B cell (primary cell): ENCODE measurements around the gene C1QTNF12. TPM values are rescaled to one million over a fixed set of nuclear protein-coding genes. Genes with fewer than 3 reads are reported as not detected.

Experiments used
- ATAC-seq: fragments of 200-7000 bp; cut with Tn5 transposase; one replicate; pipeline ENCODE4 v1.10.0; 2021; ENCODE audit warnings: low read depth, mild to moderate bottlenecking, moderate number of reproducible peaks, moderate library complexity
- CTCF ChIA-PET: fragments of 350-600 bp; sonication (Branson Sonifier 250); formaldehyde crosslinking; loops from one replicate; lab custom pipeline; 2021; ENCODE audit warnings: antibody characterized with exemption, inconsistent platforms; lab: Charles Lee
- POLR2A ChIA-PET: fragments of 350-600 bp; sonication (Branson Sonifier 250); formaldehyde crosslinking; loops from one replicate; lab custom pipeline; 2021; ENCODE audit warnings: antibody characterized with exemption; lab: Charles Lee
- DNase-seq: peaks from one replicate; pipeline ENCODE4 v3.0.0; 2013
- H2AFZ ChIP-seq: 2 replicates; pipeline ENCODE4 v1.6.1; 2012; ENCODE audit warnings: mild to moderate bottlenecking, low read depth, low read length; ENCODE audit not compliant: insufficient read depth, poor library complexity, severe bottlenecking
- H3K27ac ChIP-seq, 2 donors: 1 replicate in 1 of 2; 2 replicates in 1 of 2; pipeline ENCODE4 v1.5.1; 2012 to 2013; ENCODE audit warnings: low read length in 2 of 2, mild to moderate bottlenecking in 2 of 2, moderate library complexity in 1 of 2
- H3K27me3 ChIP-seq, 4 experiments: fragments of 200-600 bp in 1 of 4; sonication (generic) in 1 of 4; replicated peaks in 1 of 4; 1 replicate in 2 of 4; 2 replicates in 2 of 4; pipeline versions ENCODE4 v1.6.1 to v1.7.0; 2013 to 2016; ENCODE audit warnings: low read length in 3 of 4, mild to moderate bottlenecking in 2 of 4, mixed read lengths in 1 of 4, moderate library complexity in 1 of 4; ENCODE audit not compliant: insufficient read depth in 4 of 4, control insufficient read depth in 3 of 4; ENCODE audit errors: control extremely low read depth in 1 of 4
- H3K36me3 ChIP-seq, 2 experiments: replicated peaks in 1 of 2; 1 replicate in 1 of 2; 2 replicates in 1 of 2; pipeline versions ENCODE4 v1.6.1 to v1.7.1; 2013; ENCODE audit warnings: low read length in 1 of 2; ENCODE audit not compliant: insufficient read depth in 2 of 2, control insufficient read depth in 1 of 2; ENCODE audit errors: control extremely low read depth in 1 of 2, extremely low read depth in 1 of 2
- H3K4me1 ChIP-seq, 2 donors: fragments of 200-600 bp in 1 of 2; sonication (generic) in 1 of 2; 1 replicate in 1 of 2; 2 replicates in 1 of 2; pipeline versions ENCODE4 v1.5.1 to v1.6.1; 2013 to 2017; ENCODE audit warnings: low read length in 2 of 2; ENCODE audit not compliant: control insufficient read depth in 2 of 2, insufficient read depth in 2 of 2
- H3K4me2 ChIP-seq: replicated peaks from 2 replicates; pipeline ENCODE3; 2012; ENCODE audit warnings: mild to moderate bottlenecking, low read depth, low read length; ENCODE audit not compliant: poor library complexity, severe bottlenecking
- H3K4me3 ChIP-seq, 5 experiments: fragments of 200-600 bp in 1 of 5; sonication (generic) in 1 of 5; 1 replicate in 3 of 5; 2 replicates in 2 of 5; pipeline versions ENCODE4 v1.5.1 to v1.7.0; 2011 to 2016; ENCODE audit warnings: low read length in 4 of 5, mild to moderate bottlenecking in 4 of 5, low read depth in 2 of 5, control low read depth in 1 of 5, moderate library complexity in 1 of 5; ENCODE audit not compliant: insufficient read depth in 1 of 5; ENCODE audit errors: control extremely low read depth in 1 of 5, extremely low read depth in 1 of 5
- H3K79me2 ChIP-seq: fragments of 200-600 bp; sonication (generic); one replicate; pipeline ENCODE4 v1.6.0; 2016; ENCODE audit warnings: low read length; ENCODE audit not compliant: control insufficient read depth, insufficient read depth
- H3K9ac ChIP-seq: fragments of 200-600 bp; sonication (generic); 2 replicates; pipeline ENCODE4 v1.6.1; 2017; ENCODE audit warnings: mild to moderate bottlenecking, low read length, moderate library complexity
- H3K9me3 ChIP-seq, 3 donors: one replicate each; pipeline versions ENCODE4 v1.6.1 to v1.7.1; 2013; ENCODE audit warnings: low read length in 2 of 3; ENCODE audit not compliant: control insufficient read depth in 2 of 3, insufficient read depth in 1 of 3; ENCODE audit errors: control extremely low read depth in 1 of 3
- H4K20me1 ChIP-seq: 2 replicates; pipeline ENCODE4 v1.6.0; 2012; ENCODE audit warnings: mild to moderate bottlenecking, low read length; ENCODE audit not compliant: insufficient read depth, control insufficient read depth, poor library complexity, severe bottlenecking
- H3K27ac Mint-ChIP-seq: one replicate; pipeline ENCODE4 v1.8.0; 2021; ENCODE audit warnings: mixed read lengths
- H3K27me3 Mint-ChIP-seq: one replicate; pipeline ENCODE4 v1.8.0; 2021; ENCODE audit warnings: mixed read lengths
- H3K4me1 Mint-ChIP-seq: one replicate; pipeline ENCODE4 v1.8.0; 2021; ENCODE audit warnings: mixed read lengths
- H3K4me3 Mint-ChIP-seq: one replicate; pipeline ENCODE4 v1.8.0; 2021; ENCODE audit warnings: mixed read lengths
- H3K9me3 Mint-ChIP-seq: one replicate; pipeline ENCODE4 v1.8.0; 2022; ENCODE audit warnings: mixed read lengths; ENCODE audit not compliant: insufficient read depth
- EZH2 ChIP-seq: IDR thresholded peaks from 2 replicates; pipeline ENCODE4 v1.6.1; 2012; ENCODE audit warnings: borderline replicate concordance, low read depth, mild to moderate bottlenecking, moderate library complexity, low read length; ENCODE audit not compliant: insufficient read depth, poor library complexity, severe bottlenecking
- whole genome bisulfite sequencing: methylation state at CpG from one replicate; pipeline ENCODE4 v1.1.5; 2013; ENCODE audit warnings: missing lambda C conversion rate; ENCODE audit not compliant: insufficient coverage; 5-methylcytosine and 5-hydroxymethylcytosine counted together
- intact Hi-C: fragments of 100-400 bp; cut with micrococcal nuclease; formaldehyde crosslinking; loops from one replicate; pipeline ENCODE4 v1.10.0; 2022
- polyA plus RNA-seq: library from polyadenylated mRNA; depleted of rRNA; stranded (reverse); fragments of >200 nt; gene quantifications from 2 replicates; pipeline ENCODE4 v1.2.3, GENCODE V29; 2012
- total RNA-seq, 2 donors: library from RNA; stranded (reverse); fragments of 120-200 nt in 1 of 2; gene quantifications; 1 replicate in 1 of 2; 2 replicates in 1 of 2; pipeline versions ENCODE4 v1.2.3 to v1.2.4, GENCODE V29; 2013 to 2022
- TF ChIP-seq, protein P1 (sequence below): fragments of 200-600 bp; IDR thresholded peaks from one replicate; pipeline ENCODE4 v1.8.0; 2022; ENCODE audit warnings: antibody characterized with exemption, mild to moderate bottlenecking

The C1QTNF12 gene
- total and polyA plus RNA-seq, 2 donors (not counting 1 experiment from before 2014, with no cell fraction given) = 1.2 to 3.2 TPM

DNA sequence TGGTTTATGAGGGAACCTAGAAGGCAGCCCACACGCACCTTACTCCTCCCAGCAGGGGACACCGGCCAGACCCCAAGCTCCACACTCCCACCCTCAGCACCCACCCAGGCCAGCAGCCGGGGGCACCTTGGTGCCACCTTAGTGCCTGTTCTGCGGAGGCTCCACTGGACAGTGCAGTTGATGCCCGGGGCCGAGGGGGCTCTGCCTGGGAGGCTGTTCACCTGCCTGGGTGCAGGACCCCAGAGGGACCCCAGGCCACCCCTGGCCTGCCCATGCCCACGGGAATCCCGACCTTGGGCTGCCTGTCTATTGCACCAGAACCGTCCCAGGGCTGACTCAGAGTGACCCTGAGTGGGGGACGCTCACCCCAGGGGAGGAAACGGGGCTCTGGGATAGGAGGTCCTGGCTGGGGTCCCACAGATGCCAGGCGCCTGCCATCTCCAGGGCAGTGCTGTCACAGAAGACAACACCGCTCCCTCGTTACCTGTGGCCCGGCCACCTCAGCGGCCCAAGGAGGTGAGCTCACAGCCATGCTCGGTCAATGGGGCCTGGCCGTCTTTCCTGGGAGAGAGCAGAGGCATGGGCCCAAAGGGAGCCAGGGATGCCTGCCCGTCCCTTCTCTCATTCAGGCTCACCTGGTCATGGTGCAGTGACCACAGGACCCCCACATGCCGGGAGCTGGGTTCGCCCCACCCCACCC, 34.4 kb upstream of the C1QTNF12 start:
- Mint-ChIP-seq H3K4me3 (no peak overlapping the region), H3K27me3 (no peaks in the 10 kb centered on the region), H3K4me1 (peaks cover 3% of the 10 kb centered on the region), H3K27ac (no peak overlapping the region), H3K9me3 (no peaks in the 10 kb centered on the region)
- Histone ChIP-seq H4K20me1 (no peaks in the 10 kb centered on the region), H3K27ac (no peak overlapping the region), H3K4me3 (no peak overlapping the region), H3K9me3 (no peaks in the 10 kb centered on the region), H3K4me2 (no peak overlapping the region), H3K27me3 (no peaks in the 10 kb centered on the region), H3K9ac (no peak overlapping the region), H3K36me3 (no peaks in the 10 kb centered on the region), H3K4me1 (peaks cover 0 to 3% of the 10 kb centered on the region in 2 donors), H2AFZ (no peak overlapping the region), H3K79me2 (no peaks in the 10 kb centered on the region)
- CTCF ChIA-PET = no interaction called here
- TF ChIP-seq EZH2 = no peak
- TF ChIP-seq, protein P1, sequence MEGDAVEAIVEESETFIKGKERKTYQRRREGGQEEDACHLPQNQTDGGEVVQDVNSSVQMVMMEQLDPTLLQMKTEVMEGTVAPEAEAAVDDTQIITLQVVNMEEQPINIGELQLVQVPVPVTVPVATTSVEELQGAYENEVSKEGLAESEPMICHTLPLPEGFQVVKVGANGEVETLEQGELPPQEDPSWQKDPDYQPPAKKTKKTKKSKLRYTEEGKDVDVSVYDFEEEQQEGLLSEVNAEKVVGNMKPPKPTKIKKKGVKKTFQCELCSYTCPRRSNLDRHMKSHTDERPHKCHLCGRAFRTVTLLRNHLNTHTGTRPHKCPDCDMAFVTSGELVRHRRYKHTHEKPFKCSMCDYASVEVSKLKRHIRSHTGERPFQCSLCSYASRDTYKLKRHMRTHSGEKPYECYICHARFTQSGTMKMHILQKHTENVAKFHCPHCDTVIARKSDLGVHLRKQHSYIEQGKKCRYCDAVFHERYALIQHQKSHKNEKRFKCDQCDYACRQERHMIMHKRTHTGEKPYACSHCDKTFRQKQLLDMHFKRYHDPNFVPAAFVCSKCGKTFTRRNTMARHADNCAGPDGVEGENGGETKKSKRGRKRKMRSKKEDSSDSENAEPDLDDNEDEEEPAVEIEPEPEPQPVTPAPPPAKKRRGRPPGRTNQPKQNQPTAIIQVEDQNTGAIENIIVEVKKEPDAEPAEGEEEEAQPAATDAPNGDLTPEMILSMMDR = no peak
- POLR2A ChIA-PET = interaction anchor here (0.6 to 0.8 kb wide), 2 partner anchors 11 to 268 kb away, joined by 3 to 6 read pairs; no protein-coding TSS in a partner anchor
- ATAC-seq = no peak
- DNase-seq = no peak
- 90% methylated on average over 19 of the region's 21 CpGs for WGBS
- intact Hi-C loops = no loop called here

DNA sequence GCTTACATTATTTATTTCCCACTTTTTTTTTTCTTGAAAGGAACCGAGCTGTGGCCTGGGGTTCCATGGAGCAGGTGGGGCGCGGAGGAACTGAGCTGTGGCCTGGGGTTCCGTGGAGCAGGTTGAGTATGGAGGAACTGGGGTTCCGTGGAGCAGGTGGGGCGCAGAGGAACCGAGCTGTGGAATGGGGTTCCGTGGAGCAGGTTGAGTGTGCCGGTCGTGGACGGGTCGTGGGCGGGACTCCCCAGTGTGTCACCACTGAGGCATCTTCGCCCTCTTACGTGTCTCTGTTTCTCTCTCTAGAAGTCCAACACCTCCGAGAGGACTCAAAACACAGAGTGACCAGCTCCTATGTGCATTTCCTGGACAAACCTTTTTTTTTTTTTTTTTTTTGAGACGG, 32.5 kb upstream of the C1QTNF12 start:
- no peaks in the 10 kb centered on the region for H3K9me3 Mint-ChIP-seq
- DNase-seq (no peak), ATAC-seq (no peak)
- Histone ChIP-seq H2AFZ (no peak overlapping the region), H3K4me3 (no peak overlapping the region), H3K27me3 (no peaks in the 10 kb centered on the region), H4K20me1 (no peaks in the 10 kb centered on the region), H3K36me3 (no peaks in the 10 kb centered on the region), H3K79me2 (no peaks in the 10 kb centered on the region), H3K4me1 (peaks cover 5 to 11% of the 10 kb centered on the region in 2 donors), H3K27ac (no peak overlapping the region), H3K4me2 (no peak overlapping the region), H3K9me3 (no peaks in the 10 kb centered on the region), H3K9ac (no peak overlapping the region)
- ChIA-PET CTCF (interaction anchor here (1.7 kb wide), 1 partner anchor 13 kb away, joined by 5 read pairs; no protein-coding TSS in a partner anchor), POLR2A (no interaction called here)
- WGBS = 96% methylated on average over 12 of the region's 17 CpGs
- H3K4me1 Mint-ChIP-seq = peaks cover 4% of the 10 kb centered on the region
- no peak overlapping the region for H3K4me3 Mint-ChIP-seq
- no peaks in the 10 kb centered on the region for H3K27me3 Mint-ChIP-seq
- TF ChIP-seq, protein P1 = no peak
- no peak for TF ChIP-seq EZH2
- intact Hi-C loops = no loop called here
- H3K27ac Mint-ChIP-seq = no peak overlapping the region
